K562 (cell line): ENCODE measurements around the gene SHISAL1. TPM values are rescaled to one million over a fixed set of nuclear protein-coding genes. Genes with fewer than 3 reads are reported as not detected.

Experiments used
- ATAC-seq: fragments of 200-7000 bp; cut with Tn5 transposase; 3 replicates; pipeline ENCODE4 v1.9.1; 2020; ENCODE audit warnings: moderate library complexity
- BruUV-seq: library from RNA; stranded (reverse); fragments of 400-500 nt; replicated peaks from 2 replicates; lab custom pipeline; 2021; lab: Mats Ljungman, UMichigan
- CTCF ChIA-PET: fragments of 300-600 bp; formaldehyde crosslinking; extraction: SDS; loops from one replicate; lab custom pipeline; 2021; ENCODE audit warnings: low intra/inter-chr PET ratio; lab: Yijun Ruan, JAX
- POLR2A ChIA-PET: fragments of 300-600, 350-650 bp; sonication (Branson Sonifier 250); formaldehyde crosslinking; extraction: SDS; loops from one replicate; lab custom pipeline; 2021; ENCODE audit warnings: antibody characterized with exemption, inconsistent platforms; lab: Yijun Ruan, JAX
- DNase-seq, 4 experiments: peaks; one replicate each; pipeline versions ENCODE4 v3.0.0 to v3.0.0-alpha.2; 2011 to 2018; ENCODE audit warnings: low spot score in 3 of 4, mixed read lengths in 3 of 4; ENCODE audit errors: extremely low read depth in 1 of 4
- FAIRE-seq: peaks from 2 replicates; lab custom pipeline; 2011; peaks lifted over from hg19 to GRCh38; lab: Jason Lieb, UNC
- H2AFZ ChIP-seq: 2 replicates; pipeline ENCODE4 v1.6.0; 2011; ENCODE audit warnings: low read depth, low read length, control low read depth, inconsistent platforms
- H3K27ac ChIP-seq: fragments of 200-600 bp; 3 replicates; pipeline ENCODE4 v1.8.0; 2011; ENCODE audit warnings: low read depth, mild to moderate bottlenecking, control low read depth, inconsistent platforms, low read length, moderate library complexity, mixed read lengths; ENCODE audit errors: extremely low read depth
- H3K27me3 ChIP-seq, 2 experiments: fragments of 300-600 bp in 1 of 2; 2 replicates in 1 of 2; 3 replicates in 1 of 2; pipeline versions ENCODE4 v1.6.0 to v1.8.0; 2011; ENCODE audit warnings: inconsistent platforms in 2 of 2, low read length in 2 of 2, mild to moderate bottlenecking in 1 of 2, mixed read lengths in 1 of 2, moderate library complexity in 1 of 2; ENCODE audit not compliant: control insufficient read depth in 2 of 2, insufficient read depth in 2 of 2
- H3K36me3 ChIP-seq: fragments of 300-600 bp; 3 replicates; pipeline ENCODE4 v1.8.0; 2011; ENCODE audit warnings: mild to moderate bottlenecking, low read length, inconsistent platforms; ENCODE audit not compliant: control insufficient read depth, insufficient read depth
- H3K4me1 ChIP-seq, 2 experiments: fragments of 200-600 bp in 1 of 2; replicated peaks in 1 of 2; 2 replicates in 1 of 2; 3 replicates in 1 of 2; pipeline versions ENCODE4 v1.5.1 to v1.8.0; 2011; ENCODE audit warnings: inconsistent platforms in 2 of 2, low read length in 2 of 2, mild to moderate bottlenecking in 1 of 2, mixed read lengths in 1 of 2, moderate library complexity in 1 of 2; ENCODE audit not compliant: control insufficient read depth in 2 of 2, insufficient read depth in 2 of 2
- H3K4me2 ChIP-seq: 2 replicates; pipeline ENCODE4 v1.6.1; 2011; ENCODE audit warnings: low read length, control low read depth, inconsistent platforms, mixed read lengths; ENCODE audit not compliant: insufficient read depth
- H3K4me3 ChIP-seq: fragments of 200-600 bp; sonication (generic), shearing (Covaris generic); 2 replicates; pipeline ENCODE4 v1.5.1; 2016; ENCODE audit warnings: control low read depth, inconsistent platforms
- H3K79me2 ChIP-seq: fragments of 200-600 bp; 3 replicates; pipeline ENCODE4 v1.8.0; 2011; ENCODE audit warnings: low read length, inconsistent platforms; ENCODE audit not compliant: control insufficient read depth, insufficient read depth
- H3K9ac ChIP-seq, 2 experiments: 2 replicates each; pipeline versions ENCODE4 v1.6.0 to v1.6.1; 2011; ENCODE audit warnings: low read depth in 2 of 2, low read length in 2 of 2, control low read depth in 1 of 2, inconsistent platforms in 1 of 2, mild to moderate bottlenecking in 1 of 2, mixed read lengths in 1 of 2; ENCODE audit not compliant: insufficient read depth in 1 of 2
- H3K9me1 ChIP-seq: one replicate; pipeline ENCODE4 v1.6.0; 2011; ENCODE audit warnings: inconsistent platforms, mild to moderate bottlenecking, low read length, moderate library complexity; ENCODE audit not compliant: control insufficient read depth, insufficient read depth
- H3K9me3 ChIP-seq: replicated peaks from 2 replicates; pipeline ENCODE4 v1.5.1; 2011; ENCODE audit warnings: low read depth, low read length, inconsistent platforms; ENCODE audit not compliant: control insufficient read depth, insufficient read depth
- H4K20me1 ChIP-seq: replicated peaks from 2 replicates; pipeline ENCODE4 v1.6.1; 2011; ENCODE audit warnings: low read length, inconsistent platforms, mixed read lengths; ENCODE audit not compliant: control insufficient read depth, insufficient read depth
- HDAC6 ChIP-seq: IDR thresholded peaks from 2 replicates; pipeline ENCODE4 v1.6.1; 2012; ENCODE audit warnings: low read depth, mild to moderate bottlenecking, control low read depth, inconsistent platforms, low read length, moderate library complexity
- KHSRP ChIP-seq: fragments of 450-650 bp; IDR thresholded peaks from 2 replicates; pipeline ENCODE4 v1.6.1; 2017
- PHF8 ChIP-seq: fragments of 200-600 bp; sonication (generic); IDR thresholded peaks from 2 replicates; pipeline ENCODE4 v1.6.1; 2012; ENCODE audit warnings: mixed run types, mild to moderate bottlenecking, inconsistent platforms, low read length, moderate library complexity, borderline replicate concordance
- RNF219 ChIP-seq: fragments of 250-450 bp; sonication (Bioruptor Pico); IDR thresholded peaks from 2 replicates; pipeline ENCODE4 v1.5.0; 2022; ENCODE audit warnings: mild to moderate bottlenecking
- ZNF324 ChIP-seq: fragments of 250-450 bp; sonication (Bioruptor Pico); IDR thresholded peaks from 2 replicates; pipeline ENCODE4 v1.4.0; 2020; ENCODE audit warnings: mild to moderate bottlenecking
- WGBS: fragments of 100-300 bp; shearing (Covaris generic); methylation state at CpG from one replicate; pipeline ENCODE4 v1.1.6; 2016; ENCODE audit warnings: low coverage, mixed read lengths; ENCODE audit not compliant: insufficient coverage; ENCODE audit errors: missing lambda C conversion rate; 5-methylcytosine and 5-hydroxymethylcytosine counted together
- in situ Hi-C: fragments of 300-500 bp; cut with MboI; formaldehyde crosslinking; loops from 4 replicates; pipeline ENCODE4 v1.15.0; 2018; ENCODE audit warnings: inconsistent platforms, mixed read lengths
- intact Hi-C: fragments of 100-400 bp; cut with micrococcal nuclease; formaldehyde crosslinking; loops from 2 replicates; pipeline ENCODE4 v1.14.2; 2022
- polyA plus RNA-seq, 8 experiments: library from polyadenylated mRNA; depleted of rRNA in 4 of 8; stranded (reverse) in 5 of 8; unstranded in 3 of 8; fragments of >200 nt; fragmentation: Nextera tagmentation in 2 of 8; fragmentation: Illumina TruSeq in 1 of 8; extraction: Ambion mirVana in 2 of 8; extraction: Trizol in 1 of 8; gene quantifications; 2 replicates each; pipeline versions ENCODE4 v1.2.1 to v1.2.3, GENCODE V29; 2011 to 2014; ENCODE audit warnings: inconsistent platforms in 1 of 8, missing spikeins in 1 of 8
- total RNA-seq, 7 experiments: library from RNA; depleted of rRNA in 6 of 7; stranded (reverse); fragments of >200 nt in 6 of 7; fragmentation: Illumina TruSeq in 2 of 7; extraction: Trizol in 2 of 7; gene quantifications; 2 replicates each; pipeline versions ENCODE4 v1.2.1 to v1.2.3, GENCODE V29; 2011 to 2021; ENCODE audit warnings: low replicate concordance in 1 of 7

SHISAL1 gene
- total and polyA plus RNA-seq, 9 of the 15 experiments (the other 6 are each of a cell fraction or from before 2014, with no cell fraction given): not detected

GRCh38 chr22:44272401-44272771 is 40.4 kb downstream of the SHISAL1 start:
- Histone ChIP-seq H3K36me3 (no peaks in the 10 kb centered on the region), H3K9me1 (no peaks in the 10 kb centered on the region), H3K27me3 (peaks cover 8 to 45% of the 10 kb centered on the region in 2 experiments; a peak in 3 of 5 replicates), H2AFZ (no peak overlapping the region), H3K9ac (no peak overlapping the region), H3K4me2 (no peak overlapping the region), H3K79me2 (no peaks in the 10 kb centered on the region), H3K4me1 (no peaks in the 10 kb centered on the region), H4K20me1 (no peaks in the 10 kb centered on the region), H3K9me3 (no peaks in the 10 kb centered on the region), H3K4me3 (no peak overlapping the region), H3K27ac (no peak overlapping the region)
- no TSS peak for BruUV-seq
- ATAC-seq (no peak), FAIRE-seq (no peak), DNase-seq (no peak)
- intact Hi-C loops (loop anchor here (5.0 kb wide), 1 partner anchor 260 kb away; no protein-coding TSS in a partner anchor), in situ Hi-C loops (no loop called here)
- TF ChIP-seq PHF8: no peak
- no peak for TF ChIP-seq ZNF324 (CRISPR knock-in tag)
- TF ChIP-seq KHSRP: no peak
- 0% methylated on average over 4 of the region's 5 CpGs for WGBS
- ChIA-PET CTCF (no interaction called here), POLR2A (no interaction called here)

GRCh38 chr22:44271732-44272400 is 40.9 kb downstream of the SHISAL1 start:
- BruUV-seq: no TSS peak
- Histone ChIP-seq H3K4me2 (no peak overlapping the region), H3K9me1 (no peaks in the 10 kb centered on the region), H2AFZ (no peak overlapping the region), H3K9ac (no peak overlapping the region), H4K20me1 (no peaks in the 10 kb centered on the region), H3K4me3 (no peak overlapping the region), H3K36me3 (no peaks in the 10 kb centered on the region), H3K27ac (no peak overlapping the region), H3K27me3 (peaks cover 8 to 40% of the 10 kb centered on the region in 2 experiments; a peak in 3 of 5 replicates), H3K9me3 (no peaks in the 10 kb centered on the region), H3K79me2 (no peaks in the 10 kb centered on the region), H3K4me1 (no peaks in the 10 kb centered on the region)
- intact Hi-C loops (loop anchor here (5.0 kb wide), 1 partner anchor 260 kb away; no protein-coding TSS in a partner anchor), in situ Hi-C loops (no loop called here)
- FAIRE-seq (no peak), DNase-seq (no peak), ATAC-seq (no peak)
- POLR2A ChIA-PET: no interaction called here
- CTCF ChIA-PET: no interaction called here
- 0% methylated on average over 8 of the region's 11 CpGs for WGBS
- TF ChIP-seq HDAC6 (no peak), RNF219 (CRISPR knock-in tag) (no peak)
